Thoracic aorta (tissue), 2 donors: ENCODE results near the gene ADARB1. TPM values are rescaled to one million over a fixed set of nuclear protein-coding genes. Genes with fewer than 3 reads are reported as not detected.

Source experiments
- ATAC-seq: fragments of 150-250 bp; one replicate; pipeline ENCODE4 v1.8.0; 2017; ENCODE audit warnings: low read depth; ENCODE audit not compliant: insufficient number of reproducible peaks, low FRiP score
- DNase-seq: peaks from one replicate; pipeline ENCODE4 v3.0.0-alpha.2; 2020; ENCODE audit warnings: low spot score
- H3K27ac ChIP-seq, 2 donors: fragments of 200-600 bp; sonication (generic); 1 replicate in 1 of 2; 2 replicates in 1 of 2; pipeline ENCODE4 v1.5.1; 2016; ENCODE audit warnings: mild to moderate bottlenecking in 2 of 2, moderate library complexity in 2 of 2
- H3K27me3 ChIP-seq: fragments of 200-600 bp; sonication (generic); replicated peaks from 2 replicates; pipeline ENCODE4 v1.6.0; 2016; ENCODE audit warnings: mild to moderate bottlenecking; ENCODE audit not compliant: insufficient read depth
- H3K36me3 ChIP-seq: fragments of 200-600 bp; sonication (generic); one replicate; pipeline ENCODE4 v1.5.1; 2016
- H3K4me1 ChIP-seq, 2 donors: fragments of 200-600 bp; sonication (generic); 1 replicate in 1 of 2; 2 replicates in 1 of 2; pipeline versions ENCODE4 v1.5.1 to v1.6.0; 2016; ENCODE audit warnings: low read depth in 2 of 2, mild to moderate bottlenecking in 1 of 2; ENCODE audit not compliant: control insufficient read depth in 1 of 2
- H3K4me3 ChIP-seq: fragments of 200-600 bp; sonication (generic); 2 replicates; pipeline ENCODE4 v1.5.1; 2016; ENCODE audit warnings: mild to moderate bottlenecking
- H3K9me3 ChIP-seq: fragments of 200-600 bp; sonication (generic); 2 replicates; pipeline ENCODE4 v1.5.1; 2016
- CTCF ChIP-seq: fragments of 200-600 bp; sonication (generic); IDR thresholded peaks from one replicate; pipeline ENCODE4 v1.5.1; 2019; ENCODE audit warnings: antibody characterized with exemption
- total RNA-seq, 2 donors: library from RNA; depleted of rRNA; stranded (reverse); fragments of >200 nt; gene quantifications; one replicate each; pipeline versions ENCODE4 v1.1.0 to v1.2.3, GENCODE V29; 2016

Gene ADARB1
- total RNA-seq, 2 donors from 2014 or later = 124 to 201 TPM

- ATAC-seq = no peak
- Histone ChIP-seq H3K9me3 (no peaks in the 10 kb centered on the region), H3K27me3 (no peaks in the 10 kb centered on the region), H3K36me3 (no peaks in the 10 kb centered on the region), H3K27ac (no peak overlapping the region), H3K4me3 (no peak overlapping the region), H3K4me1 (peaks cover 0 to 7% of the 10 kb centered on the region in 2 donors)
- DNase-seq = no peak
- TF ChIP-seq CTCF = no peak
Observed at GRCh38 chr21:45253633-45254459, 179.5 kb downstream of the ADARB1 start.

- peaks cover 0 to 7% of the 10 kb centered on the region in 2 donors for H3K4me1 ChIP-seq
- H3K36me3 ChIP-seq = no peaks in the 10 kb centered on the region
- no peak for ATAC-seq
- H3K27ac ChIP-seq = no peak overlapping the region
- no peaks in the 10 kb centered on the region for H3K27me3 ChIP-seq
- H3K9me3 ChIP-seq = no peaks in the 10 kb centered on the region
- no peak for DNase-seq
- no peak for TF ChIP-seq CTCF
- no peak overlapping the region for H3K4me3 ChIP-seq
Observed at GRCh38 chr21:45254460-45254930, 180.1 kb downstream of the ADARB1 start.

- Histone ChIP-seq H3K4me1 (peaks cover 0 to 14% of the 10 kb centered on the region in 2 donors), H3K9me3 (no peaks in the 10 kb centered on the region), H3K36me3 (no peaks in the 10 kb centered on the region), H3K27me3 (no peaks in the 10 kb centered on the region), H3K27ac (no peak overlapping the region), H3K4me3 (no peak overlapping the region)
- ATAC-seq (no peak), DNase-seq (no peak)
- TF ChIP-seq CTCF = no peak
Observed at GRCh38 chr21:45255381-45256020, 181.1 kb downstream of the ADARB1 start.

- peaks cover 0 to 14% of the 10 kb centered on the region in 2 donors for H3K4me1 ChIP-seq
- DNase-seq (no peak), ATAC-seq (no peak)
- no peaks in the 10 kb centered on the region for H3K27me3 ChIP-seq
- no peak for TF ChIP-seq CTCF
- no peak overlapping the region for H3K27ac ChIP-seq
- no peaks in the 10 kb centered on the region for H3K9me3 ChIP-seq
- no peaks in the 10 kb centered on the region for H3K36me3 ChIP-seq
- H3K4me3 ChIP-seq = no peak overlapping the region
Observed at GRCh38 chr21:45256021-45256911, 181.9 kb downstream of the ADARB1 start.
